Sigmoid colon (tissue), 7 donors: Measurements from ENCODE around the gene SLC12A4. TPM values are rescaled to one million over a fixed set of nuclear protein-coding genes. Genes with fewer than 3 reads are reported as not detected.
A peak's percentile ranks its signal among the peaks of the same experiment; 100 is the strongest.

ENCODE experiments used
- DNase-seq: peaks from one replicate; pipeline ENCODE4 v3.0.0-alpha.2; 2019
- H3K27ac ChIP-seq, 4 donors: fragments of 200-600 bp; sonication (generic); one replicate each; pipeline ENCODE4 v1.5.1; 2016 to 2019; ENCODE audit warnings: mild to moderate bottlenecking in 1 of 4
- H3K27me3 ChIP-seq, 3 donors: fragments of 200-600 bp; sonication (generic); one replicate each; pipeline ENCODE4 v1.5.1; 2019; ENCODE audit warnings: mild to moderate bottlenecking in 1 of 3
- H3K36me3 ChIP-seq, 4 donors: fragments of 200-600 bp; sonication (generic); one replicate each; pipeline ENCODE4 v1.5.1; 2016 to 2019
- H3K4me1 ChIP-seq, 4 donors: fragments of 200-600 bp; sonication (generic); one replicate each; pipeline ENCODE4 v1.5.1; 2017 to 2019
- H3K4me3 ChIP-seq, 4 donors: fragments of 200-600 bp; sonication (generic); one replicate each; pipeline ENCODE4 v1.5.1; 2017 to 2019; ENCODE audit warnings: mild to moderate bottlenecking in 2 of 4, moderate library complexity in 1 of 4
- H3K9me3 ChIP-seq, 4 donors: fragments of 200-600 bp in 3 of 4; sonication (generic) in 3 of 4; one replicate each; pipeline versions ENCODE4 v1.5.1 to v1.6.1; 2013 to 2019
- EP300 ChIP-seq, 4 donors: sonication (generic); formaldehyde crosslinking; IDR thresholded peaks; one replicate each; pipeline ENCODE4 v1.6.1; 2017; ENCODE audit warnings: antibody characterized with exemption in 4 of 4
- POLR2A ChIP-seq, 2 donors: fragments of 450-650 bp; IDR thresholded peaks; one replicate each; pipeline ENCODE4 v1.6.1; 2016; ENCODE audit warnings: antibody characterized with exemption in 2 of 2, mild to moderate bottlenecking in 2 of 2, moderate library complexity in 2 of 2
- POLR2AphosphoS5 ChIP-seq, 4 donors: sonication (generic); formaldehyde crosslinking; IDR thresholded peaks; one replicate each; pipeline ENCODE4 v1.6.1; 2017; ENCODE audit warnings: antibody characterized with exemption in 4 of 4
- WGBS, 2 donors: extraction: QIAGEN DNeasy Blood & Tissue Kit; methylation state at CpG; one replicate each; pipeline ENCODE4 v1.1.7; 2013; 5-methylcytosine and 5-hydroxymethylcytosine counted together
- intact Hi-C: fragments of 100-400 bp; cut with DNase I; formaldehyde crosslinking; loops from one replicate; pipeline ENCODE4 v1.15.1; 2023
- polyA plus RNA-seq, 3 donors: library from polyadenylated mRNA; stranded (reverse); fragments of 200-250 nt; gene quantifications; one replicate each; pipeline ENCODE4 v1.2.3, GENCODE V29; 2013
- total RNA-seq, 4 donors: library from RNA; depleted of rRNA; stranded (reverse); fragments of >200 nt; gene quantifications; one replicate each; pipeline ENCODE4 v1.1.0, GENCODE V29; 2016
- TF ChIP-seq, protein P1 (sequence below), 4 experiments: fragments of 450-650 bp in 3 of 4; fragments of 200-600 bp in 1 of 4; IDR thresholded peaks; one replicate each; pipeline ENCODE4 v1.5.1; 2016 to 2019; ENCODE audit warnings: antibody characterized with exemption in 4 of 4, mild to moderate bottlenecking in 3 of 4, moderate library complexity in 2 of 4
- donor health status: healthy with polysubstance abuse.
- donor health status: Bipolar disorder and iron deficiency.
- donor health status: healthy.

The SLC12A4 gene
- total and polyA plus RNA-seq, 7 donors: 3.0 to 77.0 (median 27.6) TPM

DNA sequence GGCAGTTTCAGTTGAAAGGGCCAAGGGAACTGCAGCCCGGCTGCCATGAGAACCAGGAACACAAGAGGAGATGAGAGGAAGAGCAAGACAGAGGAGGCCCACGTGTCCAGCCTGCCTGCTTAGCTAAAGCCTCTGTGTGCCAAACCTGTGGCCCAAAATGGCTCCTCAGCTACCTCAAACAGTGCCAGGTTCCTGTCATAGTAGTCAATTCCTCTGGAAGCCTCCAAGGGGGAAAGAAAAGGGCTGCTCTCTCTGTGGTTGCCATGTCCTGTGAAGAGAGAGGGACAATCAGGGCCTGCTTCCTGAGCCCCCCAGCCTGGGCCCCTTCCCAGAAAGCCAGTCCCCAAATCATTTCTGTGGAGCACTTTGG, 5.2 kb downstream of the SLC12A4 start:
- intact Hi-C loops: no loop called here
- Histone ChIP-seq H3K4me3 (no peak overlapping the region), H3K27me3 (no peaks in the 10 kb centered on the region), H3K36me3 (peaks cover 23 to 51% (median 35%) of the 10 kb centered on the region in 4 donors), H3K27ac (peak overlapping the region; percentile 31 to 99 (median 96)), H3K9me3 (no peaks in the 10 kb centered on the region), H3K4me1 (peaks cover 0 to 84% (median 73%) of the 10 kb centered on the region in 4 donors)
- no peak for DNase-seq
- WGBS, 2 donors: 75 to 77% methylated on average over 2 of the region's 2 CpGs
- TF ChIP-seq POLR2AphosphoS5 (IDR thresholded peaks at IDR 0.05) (no peak), EP300 (IDR thresholded peaks at IDR 0.05) (no peak), POLR2A (IDR thresholded peaks at IDR 0.05) (no peak)
- TF ChIP-seq, protein P1, sequence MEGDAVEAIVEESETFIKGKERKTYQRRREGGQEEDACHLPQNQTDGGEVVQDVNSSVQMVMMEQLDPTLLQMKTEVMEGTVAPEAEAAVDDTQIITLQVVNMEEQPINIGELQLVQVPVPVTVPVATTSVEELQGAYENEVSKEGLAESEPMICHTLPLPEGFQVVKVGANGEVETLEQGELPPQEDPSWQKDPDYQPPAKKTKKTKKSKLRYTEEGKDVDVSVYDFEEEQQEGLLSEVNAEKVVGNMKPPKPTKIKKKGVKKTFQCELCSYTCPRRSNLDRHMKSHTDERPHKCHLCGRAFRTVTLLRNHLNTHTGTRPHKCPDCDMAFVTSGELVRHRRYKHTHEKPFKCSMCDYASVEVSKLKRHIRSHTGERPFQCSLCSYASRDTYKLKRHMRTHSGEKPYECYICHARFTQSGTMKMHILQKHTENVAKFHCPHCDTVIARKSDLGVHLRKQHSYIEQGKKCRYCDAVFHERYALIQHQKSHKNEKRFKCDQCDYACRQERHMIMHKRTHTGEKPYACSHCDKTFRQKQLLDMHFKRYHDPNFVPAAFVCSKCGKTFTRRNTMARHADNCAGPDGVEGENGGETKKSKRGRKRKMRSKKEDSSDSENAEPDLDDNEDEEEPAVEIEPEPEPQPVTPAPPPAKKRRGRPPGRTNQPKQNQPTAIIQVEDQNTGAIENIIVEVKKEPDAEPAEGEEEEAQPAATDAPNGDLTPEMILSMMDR (IDR thresholded peaks at IDR 0.05): no peak

DNA sequence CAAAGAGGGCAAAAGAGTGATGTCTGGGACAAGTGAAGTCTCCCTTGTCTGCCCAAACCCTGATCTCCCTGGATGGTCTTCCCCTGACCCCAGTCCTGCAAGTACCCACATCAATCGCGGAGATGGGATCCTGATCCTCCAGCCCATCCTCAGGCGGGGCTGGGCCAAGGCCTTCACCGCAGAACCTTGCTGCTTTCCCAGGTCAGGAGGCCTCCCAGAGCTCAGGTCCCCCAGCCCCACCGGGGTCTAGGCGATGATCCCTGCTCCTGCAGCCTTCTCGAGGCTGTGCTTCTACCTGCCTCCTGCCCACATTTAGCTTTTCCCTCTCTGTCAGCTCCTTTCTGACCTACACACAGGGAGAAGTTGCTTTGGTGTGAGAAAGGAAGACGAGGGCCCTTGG, 6.3 kb downstream of the SLC12A4 start:
- Histone ChIP-seq H3K9me3 (no peaks in the 10 kb centered on the region), H3K36me3 (peaks cover 27 to 63% (median 44%) of the 10 kb centered on the region in 4 donors), H3K4me3 (no peak overlapping the region), H3K27ac (peak overlapping the region in 2 of 4 donors; percentile 24 to 63), H3K27me3 (no peaks in the 10 kb centered on the region), H3K4me1 (peaks cover 0 to 80% (median 69%) of the 10 kb centered on the region in 4 donors)
- DNase-seq: no peak
- TF ChIP-seq POLR2A (IDR thresholded peaks at IDR 0.05) (no peak), EP300 (IDR thresholded peaks at IDR 0.05) (no peak), POLR2AphosphoS5 (IDR thresholded peaks at IDR 0.05) (no peak)
- TF ChIP-seq, protein P1 (IDR thresholded peaks at IDR 0.05): no peak
- WGBS, 2 donors: 71 to 94% methylated on average over 8 of the region's 8 CpGs
- intact Hi-C loops: no loop called here

DNA sequence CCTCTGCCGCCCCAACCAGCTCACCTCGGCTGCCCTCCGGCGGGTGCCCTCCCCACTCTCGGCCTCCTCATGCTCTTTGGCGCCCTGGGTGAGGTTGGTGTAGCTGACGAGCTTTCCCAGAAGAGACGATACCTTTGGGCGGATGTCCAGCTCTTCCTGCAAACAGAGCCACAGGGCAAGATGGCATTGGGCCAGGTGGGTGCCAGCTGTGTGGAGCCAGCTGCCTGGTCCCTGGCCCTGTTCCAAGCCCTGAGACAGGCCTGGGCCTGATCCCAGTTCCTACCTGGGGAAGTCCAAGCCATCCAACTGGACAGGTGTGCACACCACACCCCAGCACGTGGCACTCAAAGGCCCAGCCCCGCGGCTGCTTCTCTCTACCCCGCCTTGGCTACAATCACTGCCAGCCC, 6.9 kb downstream of the SLC12A4 start:
- H3K4me1 ChIP-seq: peaks cover 0 to 75% (median 63%) of the 10 kb centered on the region in 4 donors
- H3K27me3 ChIP-seq: no peaks in the 10 kb centered on the region
- WGBS, 2 donors: 18 to 71% methylated on average over 13 of the region's 13 CpGs
- no peak for TF ChIP-seq EP300 (IDR thresholded peaks at IDR 0.05)
- no peak for TF ChIP-seq POLR2AphosphoS5 (IDR thresholded peaks at IDR 0.05)
- TF ChIP-seq, protein P1 (IDR thresholded peaks at IDR 0.05): no peak
- DNase-seq: no peak
- no peak overlapping the region for H3K4me3 ChIP-seq
- H3K36me3 ChIP-seq: peaks cover 27 to 68% (median 46%) of the 10 kb centered on the region in 4 donors
- no peaks in the 10 kb centered on the region for H3K9me3 ChIP-seq
- intact Hi-C loops: no loop called here
- peak overlapping the region; percentile 4 to 63 (median 39) for H3K27ac ChIP-seq

DNA sequence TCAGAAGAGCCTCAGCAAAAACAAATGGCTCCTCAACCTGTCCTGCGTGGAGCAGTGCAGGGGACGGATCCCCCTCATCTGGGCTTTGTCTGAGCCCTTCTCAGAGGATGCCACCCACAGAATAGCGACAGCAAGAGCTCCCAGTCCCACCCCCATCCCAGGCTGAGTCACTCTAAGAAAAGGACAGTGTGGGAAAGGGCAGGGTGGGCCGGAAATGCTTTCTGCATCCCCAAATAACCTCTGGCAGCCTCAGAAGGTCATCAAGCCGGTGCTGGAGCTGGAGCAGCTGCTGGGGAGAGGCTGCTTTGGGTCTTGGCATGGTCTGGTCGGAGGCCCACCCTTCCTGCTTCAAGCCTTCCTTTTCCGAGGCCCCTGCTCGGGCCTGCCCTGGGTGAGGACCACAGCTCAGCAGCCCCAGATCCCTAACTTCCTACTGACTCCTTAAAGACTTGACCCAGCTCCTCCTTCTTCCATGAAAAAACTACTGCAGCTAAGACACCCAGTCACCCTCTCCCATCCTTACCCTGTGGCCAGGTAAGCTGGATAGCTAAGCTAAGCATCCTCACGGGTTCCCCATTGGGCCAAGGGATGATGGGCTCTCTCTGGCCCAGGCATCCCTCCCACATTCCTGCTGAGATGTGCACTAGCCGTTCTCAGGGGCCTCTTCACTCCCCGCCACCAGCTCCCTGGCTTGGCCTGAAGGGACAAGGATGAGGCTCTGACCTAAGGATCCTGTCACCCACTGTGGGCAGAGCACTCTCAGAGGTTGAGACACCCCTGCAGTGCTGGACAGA, 8.7 kb downstream of the SLC12A4 start:
- H3K9me3 ChIP-seq: no peaks in the 10 kb centered on the region
- intact Hi-C loops: no loop called here
- H3K4me3 ChIP-seq: no peak overlapping the region
- no peaks in the 10 kb centered on the region for H3K27me3 ChIP-seq
- DNase-seq: peak; percentile 86
- H3K27ac ChIP-seq: peak overlapping the region; percentile 54 to 66 (median 62)
- peaks cover 0 to 56% (median 45%) of the 10 kb centered on the region in 4 donors for H3K4me1 ChIP-seq
- peaks cover 30 to 86% (median 49%) of the 10 kb centered on the region in 4 donors for H3K36me3 ChIP-seq
- 50 to 78% methylated on average over 11 of the region's 11 CpGs for WGBS, 2 donors
- TF ChIP-seq POLR2A (IDR thresholded peaks at IDR 0.05) (no peak), POLR2AphosphoS5 (IDR thresholded peaks at IDR 0.05) (peak in 2 of 4 donors; percentile 42 to 47)

DNA sequence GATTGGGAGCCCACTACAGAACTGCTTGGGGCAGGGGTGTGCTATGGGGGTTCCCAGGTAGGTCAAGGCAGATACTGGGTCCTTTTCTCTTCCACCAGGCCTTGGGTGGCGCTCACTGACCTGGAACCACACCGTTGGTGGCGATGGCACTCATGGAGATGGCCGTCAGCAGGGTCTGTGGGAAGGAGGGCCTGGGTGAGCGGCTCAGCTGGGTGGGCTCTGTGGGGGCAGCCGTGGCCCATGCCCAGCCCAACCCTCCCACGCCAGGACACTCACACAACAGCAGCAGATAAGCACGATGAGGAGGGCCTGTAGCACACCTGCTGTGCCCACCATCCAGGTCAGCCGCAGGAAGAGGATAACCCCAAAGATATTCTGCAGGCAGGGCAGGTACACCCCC, 10.8 kb downstream of the SLC12A4 start:
- Histone ChIP-seq H3K36me3 (peaks cover 33 to 99% (median 47%) of the 10 kb centered on the region in 4 donors), H3K27me3 (no peaks in the 10 kb centered on the region), H3K4me3 (no peak overlapping the region), H3K9me3 (no peaks in the 10 kb centered on the region), H3K4me1 (peaks cover 0 to 35% (median 26%) of the 10 kb centered on the region in 4 donors), H3K27ac (peak overlapping the region in 2 of 4 donors; percentile 4 to 60)
- TF ChIP-seq POLR2A (IDR thresholded peaks at IDR 0.05): no peak
- intact Hi-C loops: no loop called here
- WGBS, 2 donors: 95% methylated on average over 9 of the region's 9 CpGs
- no peak for DNase-seq
